Stimulated activated naive CD8-positive, alpha-beta T cell treated with anti-CD3 and anti-CD28 coated beads, Interleukin-15, amount 100 ng/mL, for 72 hours (primary cell): Measurements from ENCODE around the gene IGLON5.

Source experiments
- ATAC-seq: fragments of 150-1000 bp; cut with Tn5 transposase; 2 replicates; pipeline ENCODE4 v1.10.0; 2021; ENCODE audit warnings: mild to moderate bottlenecking, moderate library complexity
- DNase-seq, 2 donors: peaks; one replicate each; pipeline ENCODE4 v3.0.0; 2021 to 2022
- H3K27ac Mint-ChIP-seq, 2 donors: one replicate each; pipeline ENCODE4 v1.8.0; 2022; ENCODE audit warnings: mild to moderate bottlenecking in 2 of 2, mixed read lengths in 2 of 2, moderate library complexity in 2 of 2
- H3K27me3 Mint-ChIP-seq: one replicate; pipeline ENCODE4 v1.8.0; 2022; ENCODE audit warnings: mixed read lengths
- H3K4me1 Mint-ChIP-seq: one replicate; pipeline ENCODE4 v1.8.0; 2022; ENCODE audit warnings: mild to moderate bottlenecking, mixed read lengths
- H3K4me3 Mint-ChIP-seq, 2 donors: one replicate each; pipeline ENCODE4 v1.8.0; 2022; ENCODE audit warnings: mild to moderate bottlenecking in 2 of 2, mixed read lengths in 2 of 2, moderate library complexity in 1 of 2
- H3K9me3 Mint-ChIP-seq, 2 donors: one replicate each; pipeline ENCODE4 v1.8.0; 2022; ENCODE audit warnings: mixed read lengths in 2 of 2

Gene IGLON5

DNA sequence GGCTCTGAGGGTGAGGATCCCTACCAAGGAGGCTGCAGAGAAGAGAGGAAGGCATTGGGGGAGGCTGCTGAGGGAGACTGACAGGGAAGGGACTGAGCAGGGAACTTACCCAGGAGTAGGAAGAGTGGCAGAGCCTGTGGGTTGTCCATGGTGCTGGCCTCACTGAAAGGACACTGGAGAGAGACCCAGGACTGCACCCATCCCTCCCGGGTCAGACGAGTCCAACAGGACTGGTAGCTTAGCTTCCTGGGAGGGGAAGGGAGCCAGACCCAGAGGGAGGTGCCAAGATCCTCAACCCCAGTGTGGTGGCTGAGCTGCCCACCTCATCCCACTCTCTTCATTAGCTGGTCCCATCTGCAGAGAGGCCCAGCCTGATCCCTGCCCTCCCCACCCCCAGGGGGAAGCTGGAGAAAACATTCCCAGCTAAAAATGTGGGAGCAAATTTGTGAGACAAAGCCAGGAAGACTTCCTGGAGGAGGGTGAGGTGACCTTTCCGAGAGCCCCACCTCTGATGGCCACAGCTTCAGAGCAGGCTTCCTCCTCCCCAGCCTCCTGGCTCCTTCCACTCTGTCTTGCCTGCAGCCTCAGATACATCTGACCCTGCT lies 30.6 kb downstream of the IGLON5 start, which contains the start of gene VSIG10L:
VSIG10L (minus strand) TSS at position 164 of the 605 bp plus-strand sequence; CDS start at position 149, 15 bp downstream.
- Mint-ChIP-seq H3K9me3 (no peaks in the 10 kb centered on the region), H3K27me3 (peaks cover 18% of the 10 kb centered on the region), H3K27ac (peak within 1 kb of the TSS in 1 of 2 donors; percentile 65), H3K4me1 (peaks cover 23% of the 10 kb centered on the region), H3K4me3 (peak within 1 kb of the TSS; percentile 74 to 87)
- DNase-seq (no peak), ATAC-seq (no peak)

DNA sequence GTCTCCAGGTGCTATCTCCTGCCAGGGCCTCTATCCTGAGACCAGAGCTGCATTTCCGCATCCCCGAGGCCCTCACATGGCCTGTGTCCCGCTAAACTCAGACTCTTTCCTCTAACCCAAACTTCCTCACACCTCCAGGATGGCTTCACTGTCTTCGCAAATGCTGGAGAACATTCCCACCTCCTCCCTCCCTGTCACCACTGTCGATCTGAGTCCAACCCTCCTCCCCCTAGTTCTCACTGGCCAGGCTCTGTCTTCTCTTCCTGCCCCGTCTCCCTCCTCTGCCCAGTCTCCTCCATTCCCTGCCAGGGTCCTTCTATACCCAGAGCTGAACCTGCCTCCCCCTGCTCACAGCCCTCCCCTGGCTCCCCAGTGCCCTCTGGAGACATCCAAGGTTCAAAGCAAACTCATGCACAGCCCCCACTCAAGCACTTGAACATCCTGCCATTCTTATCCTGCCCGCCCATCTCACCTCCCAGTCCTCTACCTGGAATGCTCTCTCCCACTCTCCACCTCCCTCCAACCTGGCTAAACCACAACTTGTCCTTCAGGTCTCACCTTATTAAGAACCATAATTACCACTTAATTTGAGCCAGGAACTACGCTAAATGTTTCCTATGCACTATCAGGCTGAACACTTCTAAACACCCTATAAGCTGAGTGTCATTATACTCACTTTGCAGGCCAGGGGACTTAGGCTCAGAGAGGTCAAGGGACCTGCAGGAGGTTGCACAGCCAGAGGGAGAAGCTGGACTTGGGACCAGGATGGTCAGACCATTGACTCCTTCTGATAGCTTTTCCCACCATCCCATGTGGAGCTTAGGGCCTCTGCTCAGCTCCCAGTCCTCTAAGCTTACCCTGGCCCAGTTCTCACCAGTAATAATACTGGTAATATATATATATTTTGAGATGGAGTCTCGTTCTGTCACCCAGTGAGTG lies 31.5 kb downstream of the IGLON5 start:
- Mint-ChIP-seq H3K9me3 (no peaks in the 10 kb centered on the region), H3K27ac (peak overlapping the region in 1 of 2 donors; percentile 65), H3K4me1 (peaks cover 23% of the 10 kb centered on the region), H3K4me3 (no peak overlapping the region), H3K27me3 (peaks cover 18% of the 10 kb centered on the region)
- DNase-seq, result no peak
- no peak for ATAC-seq

GRCh38 chr19:51345076-51345620 lies 33.7 kb downstream of the IGLON5 start:
- no peak overlapping the region for H3K4me3 Mint-ChIP-seq
- H3K4me1 Mint-ChIP-seq, result peaks cover 8% of the 10 kb centered on the region
- ATAC-seq (no peak), DNase-seq (no peak)
- H3K27ac Mint-ChIP-seq, result no peak overlapping the region
- peaks cover 18% of the 10 kb centered on the region for H3K27me3 Mint-ChIP-seq
- no peaks in the 10 kb centered on the region for H3K9me3 Mint-ChIP-seq

DNA sequence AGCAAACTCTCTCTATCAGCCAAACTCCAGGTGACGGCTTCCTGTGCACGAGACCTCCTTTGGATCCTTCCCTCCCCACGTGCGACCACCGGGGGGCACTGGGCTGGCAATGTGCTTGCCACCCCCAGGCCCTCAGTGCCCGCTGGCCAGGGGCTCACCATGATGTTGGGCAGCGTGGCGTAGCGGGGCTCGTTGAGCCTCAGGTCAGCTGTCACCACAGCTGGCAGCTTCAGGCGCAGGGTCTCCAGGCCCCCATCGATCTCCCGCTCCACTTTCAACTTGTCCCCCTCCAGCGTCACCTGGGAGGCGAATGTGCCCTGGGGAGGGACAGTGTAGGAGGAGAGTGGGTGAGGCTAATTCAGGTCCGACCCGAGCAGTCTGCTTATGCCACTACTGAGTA lies 35.3 kb downstream of the IGLON5 start:
- Mint-ChIP-seq H3K27ac (no peak overlapping the region), H3K27me3 (peaks cover 4% of the 10 kb centered on the region), H3K4me1 (peaks cover 8% of the 10 kb centered on the region), H3K9me3 (no peaks in the 10 kb centered on the region), H3K4me3 (no peak overlapping the region)
- no peak for DNase-seq
- ATAC-seq, result no peak

- Mint-ChIP-seq H3K4me3 (no peak overlapping the region), H3K4me1 (peaks cover 8% of the 10 kb centered on the region), H3K9me3 (no peaks in the 10 kb centered on the region), H3K27me3 (no peaks in the 10 kb centered on the region), H3K27ac (no peak overlapping the region)
- no peak for DNase-seq
- ATAC-seq, result no peak
These were observed 35.9 kb downstream of the IGLON5 start for GRCh38 chr19:51347209-51347928.

DNA sequence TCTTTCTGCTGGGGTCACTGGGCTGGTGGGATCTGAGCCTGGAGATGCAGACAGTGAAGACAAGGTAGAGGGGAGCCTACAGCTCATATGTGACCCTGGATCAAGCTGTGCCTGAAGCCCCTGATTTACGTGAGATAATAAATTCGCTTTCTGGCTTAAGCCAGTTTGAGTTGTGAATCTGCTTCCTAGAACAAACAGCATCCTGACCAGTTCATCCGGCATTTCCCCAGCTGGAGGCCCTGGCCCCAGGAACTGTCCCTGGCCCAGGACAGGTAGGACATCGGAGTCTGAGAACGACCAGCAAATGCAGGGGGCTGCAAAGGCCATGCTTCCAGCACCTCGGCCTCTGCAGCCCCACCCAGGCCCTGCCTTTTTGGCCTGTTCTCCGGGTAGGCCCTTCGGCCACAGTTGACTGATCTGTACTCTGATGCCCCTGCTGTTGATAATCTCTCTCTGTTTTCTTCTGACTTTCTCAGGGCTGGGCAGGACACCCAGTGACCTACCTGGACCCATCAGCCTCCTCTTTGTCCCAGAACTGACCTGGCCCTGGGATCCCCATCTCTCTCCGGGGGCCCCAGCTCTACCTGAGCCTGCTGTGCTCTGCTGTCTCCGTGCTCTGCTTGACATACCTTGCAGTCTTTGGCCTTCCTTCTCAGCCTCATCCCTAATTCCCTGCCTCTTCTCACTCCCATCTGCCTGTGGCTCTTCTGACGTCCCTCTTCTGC lies 40.0 kb downstream of the IGLON5 start:
- Mint-ChIP-seq H3K4me1 (peaks cover 21% of the 10 kb centered on the region), H3K9me3 (no peaks in the 10 kb centered on the region), H3K27me3 (no peaks in the 10 kb centered on the region), H3K4me3 (no peak overlapping the region), H3K27ac (no peak overlapping the region)
- DNase-seq, result no peak
- ATAC-seq, result no peak

- no peak for ATAC-seq
- H3K9me3 Mint-ChIP-seq, result no peaks in the 10 kb centered on the region
- DNase-seq, result no peak
- peaks cover 27% of the 10 kb centered on the region for H3K4me1 Mint-ChIP-seq
- H3K4me3 Mint-ChIP-seq, result no peak overlapping the region
- H3K27ac Mint-ChIP-seq, result no peak overlapping the region
- no peaks in the 10 kb centered on the region for H3K27me3 Mint-ChIP-seq
These were observed 41.4 kb downstream of the IGLON5 start for GRCh38 chr19:51352783-51353360.

DNA sequence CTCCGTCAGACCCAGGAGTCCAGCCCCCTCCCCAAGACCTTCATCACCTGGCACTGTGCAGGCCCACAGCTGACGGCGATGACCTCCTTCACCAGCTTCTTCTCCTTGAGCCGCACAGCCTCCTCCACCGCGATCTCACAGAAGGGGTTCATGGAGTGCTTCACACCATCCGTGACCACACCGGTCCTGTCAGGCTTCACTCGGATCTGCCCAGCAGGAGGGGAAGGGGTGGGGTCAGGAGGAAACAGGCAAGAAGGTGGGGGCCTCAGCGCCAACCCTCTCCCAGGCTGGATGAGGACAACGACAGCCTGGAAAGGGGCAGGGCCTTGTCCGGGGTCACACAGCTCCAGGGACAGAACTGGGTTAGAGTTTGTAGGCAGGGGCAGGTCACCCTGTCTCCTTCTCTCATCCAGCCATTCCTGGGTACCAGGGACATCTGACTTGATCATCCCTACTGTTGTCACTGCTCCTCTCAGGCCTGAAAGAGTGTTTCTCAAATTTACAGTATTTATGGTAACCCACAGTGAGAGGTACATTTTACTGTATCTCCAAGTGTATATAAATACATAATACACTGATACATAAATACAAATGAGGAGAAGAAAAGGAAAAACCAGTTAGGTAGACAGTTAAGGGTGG lies 42.8 kb downstream of the IGLON5 start:
- Mint-ChIP-seq H3K4me3 (peak overlapping the region; percentile 40 to 56), H3K9me3 (no peaks in the 10 kb centered on the region), H3K27ac (peak overlapping the region in 1 of 2 donors; percentile 5), H3K27me3 (no peaks in the 10 kb centered on the region), H3K4me1 (peaks cover 30% of the 10 kb centered on the region)
- ATAC-seq (no peak), DNase-seq (no peak)

DNA sequence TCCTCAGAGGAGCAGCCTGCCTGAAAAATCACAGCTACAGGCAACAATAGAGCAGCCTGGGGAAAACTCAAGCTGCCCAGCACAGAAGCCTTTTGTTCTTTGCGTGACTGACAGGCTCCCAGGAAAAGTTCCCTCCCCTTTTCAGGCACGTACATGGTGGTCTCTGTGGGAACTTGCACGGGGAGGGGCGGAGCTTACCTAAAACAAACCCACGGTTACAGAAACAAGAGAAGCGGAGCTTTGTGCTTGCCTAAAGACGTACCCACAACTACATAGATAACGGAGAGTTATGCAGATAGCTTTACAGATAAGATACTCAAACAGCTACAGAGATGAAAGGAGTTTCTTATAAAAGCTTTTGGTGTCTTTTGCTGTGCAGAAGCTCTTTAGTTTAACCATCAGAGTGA lies 43.3 kb downstream of the IGLON5 start:
- Mint-ChIP-seq H3K27ac (peak overlapping the region; percentile 15 to 63), H3K27me3 (no peaks in the 10 kb centered on the region), H3K4me1 (peaks cover 35% of the 10 kb centered on the region), H3K9me3 (no peaks in the 10 kb centered on the region), H3K4me3 (peak overlapping the region; percentile 40 to 56)
- peak; percentile 74 for ATAC-seq
- no peak for DNase-seq

DNA sequence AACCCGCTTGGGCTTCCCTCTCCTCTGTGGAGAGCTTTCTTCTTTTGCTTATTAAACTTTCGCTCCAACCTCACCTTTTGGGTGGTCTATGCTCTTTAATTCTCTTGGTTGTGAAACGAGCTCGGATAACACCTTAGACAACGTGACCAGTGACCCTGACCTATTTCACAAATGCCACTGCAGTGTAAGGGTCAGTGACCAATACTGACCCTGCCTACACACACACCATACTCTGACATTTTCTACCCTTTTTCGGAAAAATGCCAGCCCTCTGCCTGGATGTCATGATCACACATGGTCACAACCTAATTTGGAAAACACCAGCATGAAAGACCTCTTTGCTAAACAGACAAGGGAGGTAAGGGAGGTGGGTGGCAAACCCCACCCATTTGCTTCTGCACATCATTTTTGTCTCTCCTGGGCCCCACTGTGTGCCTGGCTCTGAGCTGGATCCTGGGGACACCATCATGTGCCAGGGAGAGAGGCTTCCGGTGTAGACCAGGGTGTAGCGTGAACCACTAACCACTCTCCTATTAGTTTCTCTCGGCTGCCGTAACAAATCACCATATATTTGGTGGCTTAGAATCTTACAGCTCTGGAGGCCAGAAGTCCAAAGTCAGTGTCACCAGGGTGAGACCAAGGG lies 44.8 kb downstream of the IGLON5 start:
- H3K27ac Mint-ChIP-seq, result no peak overlapping the region
- no peaks in the 10 kb centered on the region for H3K27me3 Mint-ChIP-seq
- ATAC-seq, result no peak
- no peaks in the 10 kb centered on the region for H3K9me3 Mint-ChIP-seq
- H3K4me3 Mint-ChIP-seq, result peak overlapping the region in 1 of 2 donors; percentile 17
- peaks cover 50% of the 10 kb centered on the region for H3K4me1 Mint-ChIP-seq
- DNase-seq, result no peak

GRCh38 chr19:51357952-51358351 lies 46.5 kb downstream of the IGLON5 start:
- DNase-seq (no peak), ATAC-seq (no peak)
- H3K4me3 Mint-ChIP-seq, result no peak overlapping the region
- H3K27ac Mint-ChIP-seq, result peak overlapping the region in 1 of 2 donors; percentile 66
- no peaks in the 10 kb centered on the region for H3K9me3 Mint-ChIP-seq
- H3K27me3 Mint-ChIP-seq, result no peaks in the 10 kb centered on the region
- peaks cover 64% of the 10 kb centered on the region for H3K4me1 Mint-ChIP-seq

- Mint-ChIP-seq H3K27ac (peak overlapping the region in 1 of 2 donors; percentile 8), H3K27me3 (no peaks in the 10 kb centered on the region), H3K4me3 (no peak overlapping the region), H3K4me1 (peaks cover 73% of the 10 kb centered on the region), H3K9me3 (no peaks in the 10 kb centered on the region)
- DNase-seq, result no peak
- ATAC-seq, result no peak
These were observed 47.9 kb downstream of the IGLON5 start for GRCh38 chr19:51359294-51359693.

DNA sequence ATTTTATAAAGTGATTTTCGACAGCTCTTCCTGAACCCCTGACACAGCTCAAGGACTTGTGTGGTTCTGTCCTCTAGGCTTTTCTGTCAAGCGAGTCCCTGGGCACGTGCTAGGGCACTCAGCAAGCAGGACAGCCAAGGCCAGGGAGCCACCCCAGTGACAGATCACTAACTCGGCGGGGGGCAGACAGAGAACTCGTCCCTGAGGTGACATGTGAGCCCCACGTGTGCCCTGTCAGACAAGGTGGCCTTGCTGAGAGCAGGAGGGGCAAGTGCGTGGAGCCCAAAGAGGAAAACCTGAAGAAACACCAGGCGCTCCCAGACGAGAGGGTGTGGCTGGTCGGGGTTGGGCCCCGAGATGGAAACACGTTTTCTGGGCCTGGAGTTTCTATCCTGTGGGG lies 49.8 kb downstream of the IGLON5 start:
- H3K4me1 Mint-ChIP-seq, result peaks cover 72% of the 10 kb centered on the region
- H3K27me3 Mint-ChIP-seq, result no peaks in the 10 kb centered on the region
- peak overlapping the region in 1 of 2 donors; percentile 63 for H3K27ac Mint-ChIP-seq
- DNase-seq (no peak), ATAC-seq (no peak)
- H3K4me3 Mint-ChIP-seq, result no peak overlapping the region
- no peaks in the 10 kb centered on the region for H3K9me3 Mint-ChIP-seq
